ENCODE data around the gene FHIT.

The FHIT gene

GRCh38 chr3:60070366-60070765 is 1180.9 kb downstream of the FHIT start:
- Histone ChIP-seq H3K4me2 (ENCODE audit: low read length) (no peak overlapping the region), H3K23ac (ENCODE audit: low read length) (no peak overlapping the region), H3K56ac (ENCODE audit: low read length) (no peak overlapping the region), H4K8ac (ENCODE audit: low read depth, low read length) (no peak overlapping the region), H3K36me3 (ENCODE audit: control insufficient read depth, insufficient read depth, low read length) (no peaks in the 10 kb centered on the region), H2BK120ac (ENCODE audit: low read depth, low read length) (no peak overlapping the region), H4K5ac (ENCODE audit: low read length) (no peak overlapping the region), H3K79me1 (ENCODE audit: low read length) (no peaks in the 10 kb centered on the region), H3K79me2 (ENCODE audit: control insufficient read depth, insufficient read depth, low read length) (no peaks in the 10 kb centered on the region), H3K9ac (ENCODE audit: low read length) (no peak overlapping the region), H3K4me3 (ENCODE audit: low read length) (no peak overlapping the region), H3K18ac (ENCODE audit: low read length) (peak overlapping the region; percentile 45), H3K4me1 (ENCODE audit: control insufficient read depth, low read depth, low read length) (peaks cover 3% of the 10 kb centered on the region), H3K27me3 (ENCODE audit: insufficient read depth, low read length, poor library complexity) (no peaks in the 10 kb centered on the region), H2BK15ac (replicated peaks; ENCODE audit: low read depth) (no peak overlapping the region), H3K27ac (ENCODE audit: low read depth, low read length) (no peak overlapping the region), H2BK5ac (ENCODE audit: low read length) (no peak overlapping the region), H3K4ac (ENCODE audit: low read depth, low read length) (no peak overlapping the region), H2AK5ac (ENCODE audit: low read length) (no peak overlapping the region)
- WGBS (ENCODE audit: extremely low coverage, insufficient coverage, low lambda C conversion rate), result no CpG with 5 or more reads among the region's 3 CpGs
- DNase-seq, result peak; percentile 73

- Histone ChIP-seq H3K4me2 (ENCODE audit: low read length) (no peak overlapping the region), H3K4me3 (ENCODE audit: low read length) (no peak overlapping the region), H2BK5ac (ENCODE audit: low read length) (no peak overlapping the region), H3K4ac (ENCODE audit: low read depth, low read length) (no peak overlapping the region), H3K56ac (ENCODE audit: low read length) (no peak overlapping the region), H3K27ac (ENCODE audit: low read depth, low read length) (no peak overlapping the region), H2BK15ac (replicated peaks; ENCODE audit: low read depth) (no peak overlapping the region), H3K18ac (ENCODE audit: low read length) (no peak overlapping the region), H3K27me3 (ENCODE audit: insufficient read depth, low read length, poor library complexity) (no peaks in the 10 kb centered on the region), H4K5ac (ENCODE audit: low read length) (no peak overlapping the region), H2BK120ac (ENCODE audit: low read depth, low read length) (no peak overlapping the region), H4K8ac (ENCODE audit: low read depth, low read length) (no peak overlapping the region), H3K9ac (ENCODE audit: low read length) (no peak overlapping the region), H3K23ac (ENCODE audit: low read length) (no peak overlapping the region), H3K79me1 (ENCODE audit: low read length) (no peaks in the 10 kb centered on the region), H3K36me3 (ENCODE audit: control insufficient read depth, insufficient read depth, low read length) (no peaks in the 10 kb centered on the region), H3K4me1 (ENCODE audit: control insufficient read depth, low read depth, low read length) (peaks cover 7% of the 10 kb centered on the region), H3K79me2 (ENCODE audit: control insufficient read depth, insufficient read depth, low read length) (no peaks in the 10 kb centered on the region), H2AK5ac (ENCODE audit: low read length) (no peak overlapping the region)
- DNase-seq, result no peak
- WGBS (ENCODE audit: extremely low coverage, insufficient coverage, low lambda C conversion rate), result no CpG with 5 or more reads among the region's 2 CpGs
These were observed 1185.9 kb downstream of the FHIT start for GRCh38 chr3:60065227-60065868.

- Histone ChIP-seq H3K79me2 (ENCODE audit: control insufficient read depth, insufficient read depth, low read length) (no peaks in the 10 kb centered on the region), H3K4ac (ENCODE audit: low read depth, low read length) (no peak overlapping the region), H3K4me3 (ENCODE audit: low read length) (no peak overlapping the region), H4K8ac (ENCODE audit: low read depth, low read length) (no peak overlapping the region), H2BK120ac (ENCODE audit: low read depth, low read length) (no peak overlapping the region), H2BK15ac (replicated peaks; ENCODE audit: low read depth) (no peak overlapping the region), H2BK5ac (ENCODE audit: low read length) (no peak overlapping the region), H4K5ac (ENCODE audit: low read length) (no peak overlapping the region), H2AK5ac (ENCODE audit: low read length) (no peak overlapping the region), H3K56ac (ENCODE audit: low read length) (no peak overlapping the region), H3K27me3 (ENCODE audit: insufficient read depth, low read length, poor library complexity) (no peaks in the 10 kb centered on the region), H3K27ac (ENCODE audit: low read depth, low read length) (no peak overlapping the region), H3K4me2 (ENCODE audit: low read length) (no peak overlapping the region), H3K4me1 (ENCODE audit: control insufficient read depth, low read depth, low read length) (peaks cover 7% of the 10 kb centered on the region), H3K23ac (ENCODE audit: low read length) (no peak overlapping the region), H3K79me1 (ENCODE audit: low read length) (no peaks in the 10 kb centered on the region), H3K18ac (ENCODE audit: low read length) (no peak overlapping the region), H3K9ac (ENCODE audit: low read length) (no peak overlapping the region), H3K36me3 (ENCODE audit: control insufficient read depth, insufficient read depth, low read length) (no peaks in the 10 kb centered on the region)
- peak; percentile 65 for DNase-seq
- WGBS (ENCODE audit: extremely low coverage, insufficient coverage, low lambda C conversion rate), result no CpG with 5 or more reads among the region's 3 CpGs
These were observed 1186.8 kb downstream of the FHIT start for GRCh38 chr3:60064210-60065178.

- H3K4ac ChIP-seq (ENCODE audit: low read depth, low read length), result no peak overlapping the region
- no peak for DNase-seq
These were observed 1194.8 kb downstream of the FHIT start for GRCh38 chr3:60056404-60056803.

GRCh38 chr3:60055765-60056164 is 1195.5 kb downstream of the FHIT start:
- Histone ChIP-seq H2BK120ac (ENCODE audit: low read depth, low read length) (no peak overlapping the region), H3K4me2 (ENCODE audit: low read length) (no peak overlapping the region), H3K9ac (ENCODE audit: low read length) (no peak overlapping the region), H4K5ac (ENCODE audit: low read length) (no peak overlapping the region), H3K79me1 (ENCODE audit: low read length) (no peaks in the 10 kb centered on the region), H3K4ac (ENCODE audit: low read depth, low read length) (no peak overlapping the region), H3K18ac (ENCODE audit: low read length) (no peak overlapping the region), H4K8ac (ENCODE audit: low read depth, low read length) (no peak overlapping the region), H3K27ac (ENCODE audit: low read depth, low read length) (no peak overlapping the region), H3K23ac (ENCODE audit: low read length) (peak overlapping the region; percentile 60), H3K27me3 (ENCODE audit: insufficient read depth, low read length, poor library complexity) (no peaks in the 10 kb centered on the region), H3K4me1 (ENCODE audit: control insufficient read depth, low read depth, low read length) (no peaks in the 10 kb centered on the region), H3K79me2 (ENCODE audit: control insufficient read depth, insufficient read depth, low read length) (no peaks in the 10 kb centered on the region), H2AK5ac (ENCODE audit: low read length) (no peak overlapping the region), H2BK15ac (replicated peaks; ENCODE audit: low read depth) (no peak overlapping the region), H3K4me3 (ENCODE audit: low read length) (no peak overlapping the region), H3K36me3 (ENCODE audit: control insufficient read depth, insufficient read depth, low read length) (no peaks in the 10 kb centered on the region), H3K56ac (ENCODE audit: low read length) (no peak overlapping the region), H2BK5ac (ENCODE audit: low read length) (no peak overlapping the region)
- DNase-seq, result no peak
- no CpG with 5 or more reads among the region's 6 CpGs for WGBS (ENCODE audit: extremely low coverage, insufficient coverage, low lambda C conversion rate)

More at GRCh38 chr3:60056404-60056803, 1194.8 kb downstream of the FHIT start:
- H2BK15ac ChIP-seq (replicated peaks; ENCODE audit: low read depth), result no peak overlapping the region
- no peak overlapping the region for H4K5ac ChIP-seq (ENCODE audit: low read length)
- no CpG with 5 or more reads among the region's 4 CpGs for WGBS (ENCODE audit: extremely low coverage, insufficient coverage, low lambda C conversion rate)
- H3K27ac ChIP-seq (ENCODE audit: low read depth, low read length), result no peak overlapping the region
- H2AK5ac ChIP-seq (ENCODE audit: low read length), result no peak overlapping the region
- no peak overlapping the region for H2BK5ac ChIP-seq (ENCODE audit: low read length)
- no peak overlapping the region for H3K4me3 ChIP-seq (ENCODE audit: low read length)
- H3K23ac ChIP-seq (ENCODE audit: low read length), result no peak overlapping the region
- no peak overlapping the region for H3K9ac ChIP-seq (ENCODE audit: low read length)
- no peaks in the 10 kb centered on the region for H3K4me1 ChIP-seq (ENCODE audit: control insufficient read depth, low read depth, low read length)
- H3K36me3 ChIP-seq (ENCODE audit: control insufficient read depth, insufficient read depth, low read length), result no peaks in the 10 kb centered on the region
- H3K79me1 ChIP-seq (ENCODE audit: low read length), result no peaks in the 10 kb centered on the region
- no peak overlapping the region for H3K56ac ChIP-seq (ENCODE audit: low read length)
- no peak overlapping the region for H3K4me2 ChIP-seq (ENCODE audit: low read length)
- no peaks in the 10 kb centered on the region for H3K27me3 ChIP-seq (ENCODE audit: insufficient read depth, low read length, poor library complexity)
- no peak overlapping the region for H2BK120ac ChIP-seq (ENCODE audit: low read depth, low read length)
- no peak overlapping the region for H4K8ac ChIP-seq (ENCODE audit: low read depth, low read length)
- H3K18ac ChIP-seq (ENCODE audit: low read length), result no peak overlapping the region
- H3K79me2 ChIP-seq (ENCODE audit: control insufficient read depth, insufficient read depth, low read length), result no peaks in the 10 kb centered on the region
